ENCODE data around the gene ZDHHC19.
"Not testable (repeated sequence)": the region's sequence is repeated elsewhere in the genome, so short reads cannot be mapped to it uniquely, and the experiment has no call there.

Gene ZDHHC19

GRCh38 chr3:196175722-196176121 is 35.5 kb downstream of the ZDHHC19 start:
- DNase-seq: no peak

GRCh38 chr3:196175116-196175625 is 36.0 kb downstream of the ZDHHC19 start:
- DNase-seq: no peak

GRCh38 chr3:196174652-196175051 is 36.5 kb downstream of the ZDHHC19 start:
- DNase-seq: no peak

- not testable (repeated sequence) for DNase-seq
Measured at GRCh38 chr3:196170296-196170695, 40.9 kb downstream of the ZDHHC19 start.

GRCh38 chr3:196169836-196170240 is 41.4 kb downstream of the ZDHHC19 start:
- DNase-seq: no peak

GRCh38 chr3:196168808-196169391 is 42.3 kb downstream of the ZDHHC19 start:
- DNase-seq: no peak

- no peak for DNase-seq
Measured at GRCh38 chr3:196166741-196167140, 44.5 kb downstream of the ZDHHC19 start.

- no peak for DNase-seq
Measured at GRCh38 chr3:196165850-196166249, 45.4 kb downstream of the ZDHHC19 start.

GRCh38 chr3:196165006-196165575 is 46.1 kb downstream of the ZDHHC19 start:
- DNase-seq: not testable (repeated sequence)

GRCh38 chr3:196164576-196164975 is 46.6 kb downstream of the ZDHHC19 start:
- no peak for DNase-seq

GRCh38 chr3:196163666-196164493 is 47.3 kb downstream of the ZDHHC19 start:
- no peak for DNase-seq

- DNase-seq: no peak
Measured at GRCh38 chr3:196163212-196163611, 48.0 kb downstream of the ZDHHC19 start.

GRCh38 chr3:196162679-196163078 is 48.5 kb downstream of the ZDHHC19 start:
- no peak for DNase-seq

- peak; percentile 59 for DNase-seq
Measured at GRCh38 chr3:196159952-196160804, 51.0 kb downstream of the ZDHHC19 start.

- no peak for DNase-seq
Measured at GRCh38 chr3:196159526-196159925, 51.7 kb downstream of the ZDHHC19 start.

- DNase-seq: no peak
Measured at GRCh38 chr3:196156160-196156559, 55.0 kb downstream of the ZDHHC19 start.

GRCh38 chr3:196150481-196150880 is 60.7 kb downstream of the ZDHHC19 start:
- DNase-seq: no peak

- DNase-seq: no peak
Measured at GRCh38 chr3:196149831-196150301, 61.3 kb downstream of the ZDHHC19 start.

- DNase-seq: no peak
Measured at GRCh38 chr3:196149375-196149774, 61.8 kb downstream of the ZDHHC19 start.
